K562 (cell line): Measurements from ENCODE around the gene UGT3A1. TPM values are rescaled to one million over a fixed set of nuclear protein-coding genes. Genes with fewer than 3 reads are reported as not detected.

Source experiments
- ATAC-seq: fragments of 200-7000 bp; cut with Tn5 transposase; 3 replicates; pipeline ENCODE4 v1.9.1; 2020; ENCODE audit warnings: moderate library complexity
- BruUV-seq: library from RNA; stranded (reverse); fragments of 400-500 nt; replicated peaks from 2 replicates; lab custom pipeline; 2021; lab: Mats Ljungman, UMichigan
- CTCF ChIA-PET: fragments of 300-600 bp; formaldehyde crosslinking; extraction: SDS; loops from one replicate; lab custom pipeline; 2021; ENCODE audit warnings: low intra/inter-chr PET ratio; lab: Yijun Ruan, JAX
- POLR2A ChIA-PET: fragments of 300-600, 350-650 bp; sonication (Branson Sonifier 250); formaldehyde crosslinking; extraction: SDS; loops from one replicate; lab custom pipeline; 2021; ENCODE audit warnings: antibody characterized with exemption, inconsistent platforms; lab: Yijun Ruan, JAX
- DNase-seq, 4 experiments: peaks; one replicate each; pipeline versions ENCODE4 v3.0.0 to v3.0.0-alpha.2; 2011 to 2018; ENCODE audit warnings: low spot score in 3 of 4, mixed read lengths in 3 of 4; ENCODE audit errors: extremely low read depth in 1 of 4
- FAIRE-seq: peaks from 2 replicates; lab custom pipeline; 2011; peaks lifted over from hg19 to GRCh38; lab: Jason Lieb, UNC
- H2AFZ ChIP-seq: 2 replicates; pipeline ENCODE4 v1.6.0; 2011; ENCODE audit warnings: low read depth, low read length, control low read depth, inconsistent platforms
- H3K27ac ChIP-seq: fragments of 200-600 bp; 3 replicates; pipeline ENCODE4 v1.8.0; 2011; ENCODE audit warnings: low read depth, mild to moderate bottlenecking, control low read depth, inconsistent platforms, low read length, moderate library complexity, mixed read lengths; ENCODE audit errors: extremely low read depth
- H3K27me3 ChIP-seq, 2 experiments: fragments of 300-600 bp in 1 of 2; 2 replicates in 1 of 2; 3 replicates in 1 of 2; pipeline versions ENCODE4 v1.6.0 to v1.8.0; 2011; ENCODE audit warnings: inconsistent platforms in 2 of 2, low read length in 2 of 2, mild to moderate bottlenecking in 1 of 2, mixed read lengths in 1 of 2, moderate library complexity in 1 of 2; ENCODE audit not compliant: control insufficient read depth in 2 of 2, insufficient read depth in 2 of 2
- H3K36me3 ChIP-seq: fragments of 300-600 bp; 3 replicates; pipeline ENCODE4 v1.8.0; 2011; ENCODE audit warnings: mild to moderate bottlenecking, low read length, inconsistent platforms; ENCODE audit not compliant: control insufficient read depth, insufficient read depth
- H3K4me1 ChIP-seq, 2 experiments: fragments of 200-600 bp in 1 of 2; replicated peaks in 1 of 2; 2 replicates in 1 of 2; 3 replicates in 1 of 2; pipeline versions ENCODE4 v1.5.1 to v1.8.0; 2011; ENCODE audit warnings: inconsistent platforms in 2 of 2, low read length in 2 of 2, mild to moderate bottlenecking in 1 of 2, mixed read lengths in 1 of 2, moderate library complexity in 1 of 2; ENCODE audit not compliant: control insufficient read depth in 2 of 2, insufficient read depth in 2 of 2
- H3K4me2 ChIP-seq: 2 replicates; pipeline ENCODE4 v1.6.1; 2011; ENCODE audit warnings: low read length, control low read depth, inconsistent platforms, mixed read lengths; ENCODE audit not compliant: insufficient read depth
- H3K4me3 ChIP-seq: fragments of 200-600 bp; sonication (generic), shearing (Covaris generic); 2 replicates; pipeline ENCODE4 v1.5.1; 2016; ENCODE audit warnings: control low read depth, inconsistent platforms
- H3K79me2 ChIP-seq: fragments of 200-600 bp; 3 replicates; pipeline ENCODE4 v1.8.0; 2011; ENCODE audit warnings: low read length, inconsistent platforms; ENCODE audit not compliant: control insufficient read depth, insufficient read depth
- H3K9ac ChIP-seq, 2 experiments: 2 replicates each; pipeline versions ENCODE4 v1.6.0 to v1.6.1; 2011; ENCODE audit warnings: low read depth in 2 of 2, low read length in 2 of 2, control low read depth in 1 of 2, inconsistent platforms in 1 of 2, mild to moderate bottlenecking in 1 of 2, mixed read lengths in 1 of 2; ENCODE audit not compliant: insufficient read depth in 1 of 2
- H3K9me1 ChIP-seq: one replicate; pipeline ENCODE4 v1.6.0; 2011; ENCODE audit warnings: inconsistent platforms, mild to moderate bottlenecking, low read length, moderate library complexity; ENCODE audit not compliant: control insufficient read depth, insufficient read depth
- H3K9me3 ChIP-seq: replicated peaks from 2 replicates; pipeline ENCODE4 v1.5.1; 2011; ENCODE audit warnings: low read depth, low read length, inconsistent platforms; ENCODE audit not compliant: control insufficient read depth, insufficient read depth
- H4K20me1 ChIP-seq: replicated peaks from 2 replicates; pipeline ENCODE4 v1.6.1; 2011; ENCODE audit warnings: low read length, inconsistent platforms, mixed read lengths; ENCODE audit not compliant: control insufficient read depth, insufficient read depth
- NUFIP1 ChIP-seq: fragments of 450-650 bp; IDR thresholded peaks from 2 replicates; pipeline ENCODE4 v1.6.1; 2018; ENCODE audit not compliant: partially characterized antibody
- RFX1 ChIP-seq: fragments of 450-650 bp; IDR thresholded peaks from 2 replicates; pipeline ENCODE4 v1.6.1; 2016; ENCODE audit warnings: mild to moderate bottlenecking, moderate library complexity
- SPI1 ChIP-seq: IDR thresholded peaks from 2 replicates; pipeline ENCODE4 v1.6.1; 2011; ENCODE audit warnings: low read depth, low read length, control low read depth, borderline replicate concordance
- TRIM24 ChIP-seq, 2 experiments: fragments of 450-650 bp; IDR thresholded peaks; 2 replicates each; pipeline ENCODE4 v1.6.1; 2016
- YBX1 ChIP-seq: fragments of 450-650 bp; IDR thresholded peaks from 2 replicates; pipeline ENCODE4 v1.7.1; 2016; ENCODE audit warnings: mild to moderate bottlenecking
- ZFP30 ChIP-seq: fragments of 250-450 bp; sonication (Bioruptor Pico); IDR thresholded peaks from 2 replicates; pipeline ENCODE4 v1.8.0; 2022; ENCODE audit warnings: moderate library complexity, mild to moderate bottlenecking, inconsistent platforms, borderline replicate concordance
- WGBS: fragments of 100-300 bp; shearing (Covaris generic); methylation state at CpG from one replicate; pipeline ENCODE4 v1.1.6; 2016; ENCODE audit warnings: low coverage, mixed read lengths; ENCODE audit not compliant: insufficient coverage; ENCODE audit errors: missing lambda C conversion rate; 5-methylcytosine and 5-hydroxymethylcytosine counted together
- in situ Hi-C: fragments of 300-500 bp; cut with MboI; formaldehyde crosslinking; loops from 4 replicates; pipeline ENCODE4 v1.15.0; 2018; ENCODE audit warnings: inconsistent platforms, mixed read lengths
- intact Hi-C: fragments of 100-400 bp; cut with micrococcal nuclease; formaldehyde crosslinking; loops from 2 replicates; pipeline ENCODE4 v1.14.2; 2022
- polyA plus RNA-seq, 8 experiments: library from polyadenylated mRNA; depleted of rRNA in 4 of 8; stranded (reverse) in 5 of 8; unstranded in 3 of 8; fragments of >200 nt; fragmentation: Nextera tagmentation in 2 of 8; fragmentation: Illumina TruSeq in 1 of 8; extraction: Ambion mirVana in 2 of 8; extraction: Trizol in 1 of 8; gene quantifications; 2 replicates each; pipeline versions ENCODE4 v1.2.1 to v1.2.3, GENCODE V29; 2011 to 2014; ENCODE audit warnings: inconsistent platforms in 1 of 8, missing spikeins in 1 of 8
- total RNA-seq, 7 experiments: library from RNA; depleted of rRNA in 6 of 7; stranded (reverse); fragments of >200 nt in 6 of 7; fragmentation: Illumina TruSeq in 2 of 7; extraction: Trizol in 2 of 7; gene quantifications; 2 replicates each; pipeline versions ENCODE4 v1.2.1 to v1.2.3, GENCODE V29; 2011 to 2021; ENCODE audit warnings: low replicate concordance in 1 of 7
- TF ChIP-seq, protein P1 (sequence below): fragments of 450-650 bp; IDR thresholded peaks from 2 replicates; pipeline ENCODE4 v1.6.1; 2014; ENCODE audit warnings: low read depth, mild to moderate bottlenecking, moderate library complexity, borderline replicate concordance
- TF ChIP-seq, protein P2 (sequence below): fragments of 250-450 bp; sonication (Bioruptor Pico); IDR thresholded peaks from 2 replicates; pipeline ENCODE4 v1.8.0; 2021; ENCODE audit warnings: moderate library complexity, mild to moderate bottlenecking, inconsistent platforms

Gene UGT3A1
- total and polyA plus RNA-seq, 9 of the 15 experiments (the other 6 are each of a cell fraction or from before 2014, with no cell fraction given), result not detected

DNA sequence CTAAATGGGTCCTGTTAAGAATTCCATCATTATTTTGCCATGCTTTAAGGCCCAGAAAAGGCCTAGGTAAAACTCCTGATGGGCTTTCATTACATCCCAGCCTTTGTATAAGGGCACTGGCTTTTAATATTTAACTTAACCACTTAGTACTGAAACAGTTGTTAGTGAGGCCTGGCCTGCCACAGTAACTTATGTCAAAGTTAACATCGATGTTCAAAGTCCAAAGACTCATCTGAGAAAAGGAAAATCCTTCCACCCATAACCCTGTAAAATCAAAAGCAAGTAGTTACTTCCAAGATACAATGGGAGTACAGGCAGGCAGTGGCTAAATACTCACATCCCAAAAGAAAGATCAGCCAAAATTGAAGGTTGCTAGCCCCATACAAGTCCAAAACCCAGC is 15.0 kb upstream of the UGT3A1 start (continued):
- TF ChIP-seq, protein P1, sequence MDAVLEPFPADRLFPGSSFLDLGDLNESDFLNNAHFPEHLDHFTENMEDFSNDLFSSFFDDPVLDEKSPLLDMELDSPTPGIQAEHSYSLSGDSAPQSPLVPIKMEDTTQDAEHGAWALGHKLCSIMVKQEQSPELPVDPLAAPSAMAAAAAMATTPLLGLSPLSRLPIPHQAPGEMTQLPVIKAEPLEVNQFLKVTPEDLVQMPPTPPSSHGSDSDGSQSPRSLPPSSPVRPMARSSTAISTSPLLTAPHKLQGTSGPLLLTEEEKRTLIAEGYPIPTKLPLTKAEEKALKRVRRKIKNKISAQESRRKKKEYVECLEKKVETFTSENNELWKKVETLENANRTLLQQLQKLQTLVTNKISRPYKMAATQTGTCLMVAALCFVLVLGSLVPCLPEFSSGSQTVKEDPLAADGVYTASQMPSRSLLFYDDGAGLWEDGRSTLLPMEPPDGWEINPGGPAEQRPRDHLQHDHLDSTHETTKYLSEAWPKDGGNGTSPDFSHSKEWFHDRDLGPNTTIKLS, result no peak
- TF ChIP-seq NUFIP1 (no peak), TRIM24 (IDR thresholded peaks at IDR 0.05) (no peak), ZFP30 (CRISPR knock-in tag) (no peak)
- TF ChIP-seq, protein P2, sequence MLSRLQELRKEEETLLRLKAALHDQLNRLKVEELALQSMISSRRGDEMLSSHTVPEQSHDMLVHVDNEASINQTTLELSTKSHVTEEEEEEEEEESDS, result no peak

GRCh38 chr5:36001032-36001431 is 9.8 kb upstream of the UGT3A1 start:
- no peaks in the 10 kb centered on the region for H3K79me2 ChIP-seq
- ChIA-PET POLR2A (interaction anchor here (1.3 kb wide), 1 partner anchor 9 kb away, joined by 3 read pairs; no protein-coding TSS in a partner anchor), CTCF (no interaction called here)
- ATAC-seq (no peak), FAIRE-seq (no peak), DNase-seq (no peak)
- H3K4me1 ChIP-seq, result no peaks in the 10 kb centered on the region
- no peaks in the 10 kb centered on the region for H3K9me1 ChIP-seq
- H4K20me1 ChIP-seq, result no peaks in the 10 kb centered on the region
- H2AFZ ChIP-seq, result no peak overlapping the region
- intact Hi-C loops (no loop called here), in situ Hi-C loops (no loop called here)
- H3K9ac ChIP-seq, result no peak overlapping the region
- no TSS peak for BruUV-seq
- WGBS, result 0% methylated on average over 3 of the region's 3 CpGs
- no peaks in the 10 kb centered on the region for H3K27me3 ChIP-seq
- TF ChIP-seq RFX1 (no peak), SPI1 (peak; percentile 80), YBX1 (no peak)
- no peak overlapping the region for H3K4me3 ChIP-seq
- no peak overlapping the region for H3K4me2 ChIP-seq
- H3K27ac ChIP-seq, result no peak overlapping the region
- no peaks in the 10 kb centered on the region for H3K9me3 ChIP-seq
- H3K36me3 ChIP-seq, result no peaks in the 10 kb centered on the region
